GM21528 (cell line): ENCODE measurements around the gene NOD1.
A peak's percentile ranks its signal among the peaks of the same experiment; 100 is the strongest.
"Not testable (repeated sequence)": the region's sequence is repeated elsewhere in the genome, so short reads cannot be mapped to it uniquely, and the experiment has no call there.

Experiments
- ATAC-seq: cut with Tn5 transposase; IDR thresholded peaks from one replicate; pipeline ENCODE4 v1.9.1; 2021; ENCODE audit warnings: mild to moderate bottlenecking, moderate library complexity; ENCODE audit not compliant: unreplicated experiment, low FRiP score

NOD1 gene, protein sequence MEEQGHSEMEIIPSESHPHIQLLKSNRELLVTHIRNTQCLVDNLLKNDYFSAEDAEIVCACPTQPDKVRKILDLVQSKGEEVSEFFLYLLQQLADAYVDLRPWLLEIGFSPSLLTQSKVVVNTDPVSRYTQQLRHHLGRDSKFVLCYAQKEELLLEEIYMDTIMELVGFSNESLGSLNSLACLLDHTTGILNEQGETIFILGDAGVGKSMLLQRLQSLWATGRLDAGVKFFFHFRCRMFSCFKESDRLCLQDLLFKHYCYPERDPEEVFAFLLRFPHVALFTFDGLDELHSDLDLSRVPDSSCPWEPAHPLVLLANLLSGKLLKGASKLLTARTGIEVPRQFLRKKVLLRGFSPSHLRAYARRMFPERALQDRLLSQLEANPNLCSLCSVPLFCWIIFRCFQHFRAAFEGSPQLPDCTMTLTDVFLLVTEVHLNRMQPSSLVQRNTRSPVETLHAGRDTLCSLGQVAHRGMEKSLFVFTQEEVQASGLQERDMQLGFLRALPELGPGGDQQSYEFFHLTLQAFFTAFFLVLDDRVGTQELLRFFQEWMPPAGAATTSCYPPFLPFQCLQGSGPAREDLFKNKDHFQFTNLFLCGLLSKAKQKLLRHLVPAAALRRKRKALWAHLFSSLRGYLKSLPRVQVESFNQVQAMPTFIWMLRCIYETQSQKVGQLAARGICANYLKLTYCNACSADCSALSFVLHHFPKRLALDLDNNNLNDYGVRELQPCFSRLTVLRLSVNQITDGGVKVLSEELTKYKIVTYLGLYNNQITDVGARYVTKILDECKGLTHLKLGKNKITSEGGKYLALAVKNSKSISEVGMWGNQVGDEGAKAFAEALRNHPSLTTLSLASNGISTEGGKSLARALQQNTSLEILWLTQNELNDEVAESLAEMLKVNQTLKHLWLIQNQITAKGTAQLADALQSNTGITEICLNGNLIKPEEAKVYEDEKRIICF

DNA sequence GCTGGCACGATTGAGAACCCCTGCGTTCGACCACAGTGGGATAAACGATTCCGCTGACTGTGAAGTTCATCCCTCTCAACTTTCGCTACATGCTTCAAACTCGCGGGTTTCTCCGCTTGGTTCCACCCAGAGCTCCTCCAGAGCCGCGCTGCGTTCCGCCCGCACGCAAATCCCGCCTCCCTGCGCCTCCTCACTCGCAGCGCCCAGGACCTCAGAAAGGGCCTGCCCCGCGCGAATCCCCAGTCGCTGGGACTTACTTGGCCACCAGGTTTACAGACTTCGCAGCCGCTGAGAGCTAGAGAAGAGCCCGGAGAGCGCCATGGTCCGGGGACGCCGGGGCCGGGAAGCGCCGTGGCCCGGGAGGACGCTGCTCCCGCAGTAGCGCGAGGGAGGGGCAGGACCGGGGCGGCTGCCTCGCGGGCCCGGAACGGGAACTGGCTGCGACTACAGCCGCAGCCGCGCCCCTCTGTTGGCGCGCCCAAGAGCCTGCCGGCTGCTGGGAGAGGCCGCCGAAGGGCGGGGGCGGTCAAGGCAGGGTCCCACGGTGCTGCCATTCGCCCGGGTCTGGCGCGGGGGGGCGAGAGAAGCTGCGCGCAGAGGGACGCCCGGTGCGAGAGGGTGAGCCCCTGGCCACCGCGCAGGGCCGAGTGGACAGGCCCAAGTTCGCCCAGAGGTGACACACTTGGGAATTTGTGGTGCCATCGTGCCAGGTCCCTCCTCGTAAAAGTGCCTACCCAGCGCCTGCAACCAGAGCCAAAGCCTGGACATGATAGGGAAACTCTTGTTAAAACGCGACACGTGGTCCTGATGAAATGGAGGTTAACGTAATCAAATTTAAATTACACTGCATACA is at the start of gene NOD1:
Gene NOD1, minus strand, starts transcription at position 436 of the 853 bp plus-strand sequence. CDS start 21,863 bp downstream, outside the sequence.
- peak; percentile 89 for ATAC-seq

DNA sequence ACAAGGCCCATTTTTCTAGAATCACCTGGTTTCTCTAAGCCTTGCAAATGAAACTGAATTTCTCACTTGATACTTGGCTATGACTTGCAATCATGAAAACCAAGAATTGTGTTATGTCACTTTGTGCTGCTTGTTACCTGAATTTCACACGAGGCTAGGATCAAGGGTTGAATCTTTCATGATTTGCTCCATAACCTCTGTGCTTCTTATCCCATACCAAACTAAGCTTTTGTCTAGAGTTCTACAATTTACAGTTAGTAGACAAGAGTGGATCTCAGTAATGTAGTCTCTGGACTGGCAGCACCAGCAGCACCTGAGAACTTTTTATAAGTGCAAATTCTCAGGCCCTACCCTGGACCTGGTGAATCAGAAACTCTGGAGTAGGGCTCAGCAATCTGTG is 48.7 kb upstream of the NOD1 start:
- ATAC-seq = not testable (repeated sequence)

DNA sequence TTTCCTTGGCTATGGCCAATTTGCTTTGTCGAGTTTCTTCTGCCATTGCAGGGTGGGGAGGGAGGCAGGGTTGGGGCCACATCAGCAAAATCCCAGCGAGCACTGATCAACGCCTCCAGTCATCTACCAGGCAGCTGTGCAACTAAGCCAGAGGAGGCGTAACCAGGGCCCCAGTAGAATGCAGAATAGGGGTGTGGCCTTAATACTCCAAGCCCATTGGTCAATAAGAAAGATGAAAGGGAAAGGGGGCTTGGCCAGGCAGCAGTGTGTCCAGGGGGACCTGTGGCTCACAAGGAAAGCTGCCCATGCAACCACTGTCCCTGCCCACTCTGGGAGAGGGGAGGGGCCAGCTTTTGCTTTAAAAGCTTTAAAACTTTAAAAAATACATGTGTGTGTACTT is 47.6 kb upstream of the NOD1 start:
- ATAC-seq = no peak

DNA sequence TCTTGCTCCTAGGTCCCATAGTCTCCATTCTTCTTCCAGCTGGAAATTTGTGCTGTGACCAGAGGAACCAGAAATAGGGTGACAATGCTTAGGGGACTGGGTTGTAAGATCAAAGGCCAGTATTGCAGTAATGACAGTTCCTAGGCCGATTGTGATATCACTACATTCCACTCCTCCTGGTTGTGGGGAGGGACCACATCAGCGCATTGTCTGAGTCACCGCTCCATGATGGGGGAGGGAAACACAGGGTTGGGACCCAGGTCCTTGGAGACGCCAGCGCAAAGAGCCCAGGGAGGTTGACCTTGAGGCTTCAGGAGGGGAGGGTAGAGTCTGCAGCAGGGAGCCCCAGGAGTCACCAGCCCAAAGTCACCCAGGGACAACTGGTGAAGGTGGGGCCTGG is 46.8 kb upstream of the NOD1 start:
- ATAC-seq = no peak

DNA sequence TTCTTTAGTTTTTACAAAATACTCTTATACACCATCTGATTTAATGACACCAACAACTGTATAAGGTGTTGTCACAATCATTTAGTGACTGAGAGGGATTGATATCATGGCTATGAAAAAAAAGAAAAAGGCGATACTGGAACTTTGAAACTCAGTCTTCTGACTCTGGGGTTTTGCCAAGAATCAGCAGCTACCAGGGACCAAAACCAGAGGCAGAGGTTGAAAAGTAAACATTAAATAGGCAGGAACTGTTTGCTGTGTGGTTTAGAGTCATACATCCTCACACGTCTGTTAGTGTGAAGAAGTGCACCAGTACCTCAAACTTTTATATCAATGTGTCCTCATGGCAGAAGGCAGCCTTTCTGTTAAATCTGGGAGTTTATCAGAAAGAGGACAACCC is 46.0 kb upstream of the NOD1 start:
- ATAC-seq = no peak

DNA sequence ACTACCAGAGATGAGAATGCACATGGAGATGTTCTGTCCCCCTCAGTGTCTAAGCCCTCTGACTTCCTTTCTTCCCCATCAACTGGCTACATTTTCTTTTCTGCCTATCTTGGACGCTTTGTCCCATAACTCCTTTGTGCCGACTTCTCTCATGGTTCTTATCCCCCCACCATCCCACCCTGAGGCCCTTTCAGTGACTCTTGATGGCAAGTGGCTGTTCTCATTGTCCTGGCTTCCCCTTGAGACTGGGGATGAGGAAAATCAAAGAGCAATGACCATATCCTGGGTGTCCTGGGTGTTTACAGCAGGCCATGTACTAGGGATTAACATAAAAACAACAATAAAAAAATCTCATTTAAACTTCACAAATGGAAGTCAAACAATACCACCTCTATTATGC is 44.9 kb upstream of the NOD1 start:
- no peak for ATAC-seq

DNA sequence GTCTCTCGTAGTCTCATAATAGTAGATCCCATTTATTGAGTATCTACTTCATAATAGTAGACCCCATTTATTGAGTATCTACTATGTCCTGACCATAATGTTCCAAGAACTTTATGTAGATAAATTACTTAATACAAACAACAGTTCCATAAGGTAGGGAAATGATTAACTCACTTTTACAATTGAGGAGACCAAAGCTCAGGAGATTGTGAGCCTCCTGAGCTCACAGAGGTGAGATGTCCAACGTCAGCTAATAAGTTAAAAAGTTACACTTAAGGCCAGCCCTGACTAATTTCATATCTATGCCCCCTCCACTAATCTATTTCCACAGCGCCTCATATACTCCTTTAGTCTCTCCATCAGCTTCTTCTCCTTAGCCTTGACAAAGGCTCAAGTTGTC is 43.6 kb upstream of the NOD1 start:
- no peak for ATAC-seq

DNA sequence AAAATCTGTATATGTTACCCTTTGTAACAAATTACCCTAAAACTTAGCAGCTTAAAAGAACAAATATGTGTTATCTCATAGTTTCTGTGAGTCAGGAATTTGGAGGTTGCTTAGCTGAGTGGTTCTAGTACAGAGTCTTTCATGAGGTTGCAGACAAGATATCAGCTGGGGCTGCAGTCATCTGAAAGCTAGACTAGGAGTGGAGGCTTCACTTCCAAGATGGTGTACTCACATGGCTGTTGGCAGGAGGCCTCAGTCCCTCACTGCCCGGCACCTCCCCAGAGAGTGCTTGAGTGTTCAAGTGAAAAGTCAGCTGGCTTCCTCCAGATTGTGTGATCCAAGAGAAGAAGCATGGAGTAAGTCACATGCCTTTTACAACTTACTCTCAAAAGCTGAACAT is 42.9 kb upstream of the NOD1 start:
- no peak for ATAC-seq

DNA sequence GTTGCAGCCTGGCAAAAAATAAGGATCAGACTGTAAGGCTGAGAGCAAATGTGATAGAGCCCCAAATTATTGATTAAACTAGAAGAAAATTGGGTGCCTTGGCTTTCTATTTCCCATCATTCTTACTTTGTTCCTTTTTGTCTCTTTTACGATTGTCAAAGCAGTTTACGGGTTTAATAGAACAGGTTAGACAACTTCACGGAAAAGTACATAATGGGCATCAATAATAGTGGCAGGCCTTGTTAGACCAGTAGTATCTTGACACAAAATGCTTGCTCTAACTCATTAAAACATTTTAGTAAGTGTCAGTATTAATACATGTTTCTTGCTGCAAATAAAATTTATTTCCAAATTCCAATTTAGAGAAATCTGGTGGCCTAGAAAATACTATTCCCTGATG is 40.5 kb upstream of the NOD1 start:
- ATAC-seq = no peak

DNA sequence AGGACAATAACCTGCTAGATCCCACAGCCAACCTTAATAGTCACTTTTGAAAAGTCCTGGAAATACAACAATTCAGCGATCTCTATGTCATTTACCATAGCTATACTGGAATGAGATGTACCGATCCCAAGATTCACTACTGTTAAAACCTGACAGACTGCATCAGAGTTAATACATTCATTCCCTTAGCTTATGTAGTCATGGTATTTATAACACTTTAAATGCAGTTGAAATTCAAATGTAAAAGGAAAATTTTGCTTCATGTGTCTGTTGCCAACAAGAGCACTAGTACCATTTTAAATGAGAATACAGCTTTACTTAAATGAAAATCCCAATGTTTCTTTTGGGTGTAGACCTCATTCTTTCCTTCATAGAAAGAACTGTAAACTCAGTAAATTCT is 37.2 kb upstream of the NOD1 start:
- no peak for ATAC-seq

DNA sequence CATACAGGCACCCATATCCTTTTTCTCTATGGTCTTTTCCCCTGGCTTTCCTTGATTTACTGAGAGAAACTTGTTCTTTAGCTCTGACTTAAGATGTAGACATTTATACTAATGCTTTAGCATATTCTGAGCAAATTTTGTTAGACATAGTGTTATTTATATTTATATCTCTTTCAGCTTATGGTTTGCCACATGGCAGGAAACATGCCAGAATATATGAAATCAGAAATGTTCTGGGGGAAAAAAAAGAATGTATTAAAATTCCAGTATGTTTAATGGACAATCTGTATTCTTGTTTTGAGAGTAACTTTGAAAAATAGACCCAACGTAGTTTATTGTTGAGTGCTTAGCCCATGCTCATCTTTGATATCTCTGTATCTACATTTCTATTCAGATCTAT is 36.2 kb upstream of the NOD1 start:
- no peak for ATAC-seq

DNA sequence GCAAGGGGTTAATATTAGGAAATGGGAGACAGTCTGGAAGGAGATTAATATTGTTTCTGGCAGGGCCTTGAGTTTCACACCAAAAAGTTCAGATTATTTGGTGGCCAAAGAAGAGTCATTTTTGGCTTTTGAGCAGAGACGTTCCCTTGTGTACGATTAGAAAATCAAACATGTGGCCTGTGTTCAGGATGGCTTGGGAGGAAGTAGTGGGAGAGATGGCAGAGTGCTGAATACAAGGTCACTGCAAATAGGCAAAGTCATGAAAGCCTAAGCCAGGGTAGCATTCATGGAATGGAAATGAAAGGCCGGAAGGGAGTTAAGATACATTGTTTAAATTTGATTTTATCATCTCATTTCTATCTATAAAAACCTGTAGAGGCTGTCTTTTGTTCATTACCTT is 35.6 kb upstream of the NOD1 start:
- ATAC-seq = no peak

DNA sequence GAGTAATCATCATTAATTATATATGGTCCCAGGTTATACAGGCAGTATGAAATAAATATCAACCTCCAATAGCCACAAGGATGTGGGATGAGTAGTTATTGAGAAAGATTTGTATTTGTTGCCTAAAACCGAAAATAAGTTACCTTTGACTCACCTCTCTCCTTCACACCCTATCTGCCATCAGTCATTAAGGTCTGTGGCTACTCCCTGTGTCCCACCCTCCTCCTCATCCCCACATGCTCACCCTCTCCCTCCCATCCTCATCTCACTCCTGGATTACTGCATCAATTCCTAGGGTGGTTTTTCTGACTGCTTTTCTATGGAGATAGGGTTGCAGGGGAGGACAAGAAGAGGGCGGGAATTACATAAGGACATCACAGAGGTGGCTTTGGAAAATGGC is 35.2 kb upstream of the NOD1 start:
- ATAC-seq = no peak

DNA sequence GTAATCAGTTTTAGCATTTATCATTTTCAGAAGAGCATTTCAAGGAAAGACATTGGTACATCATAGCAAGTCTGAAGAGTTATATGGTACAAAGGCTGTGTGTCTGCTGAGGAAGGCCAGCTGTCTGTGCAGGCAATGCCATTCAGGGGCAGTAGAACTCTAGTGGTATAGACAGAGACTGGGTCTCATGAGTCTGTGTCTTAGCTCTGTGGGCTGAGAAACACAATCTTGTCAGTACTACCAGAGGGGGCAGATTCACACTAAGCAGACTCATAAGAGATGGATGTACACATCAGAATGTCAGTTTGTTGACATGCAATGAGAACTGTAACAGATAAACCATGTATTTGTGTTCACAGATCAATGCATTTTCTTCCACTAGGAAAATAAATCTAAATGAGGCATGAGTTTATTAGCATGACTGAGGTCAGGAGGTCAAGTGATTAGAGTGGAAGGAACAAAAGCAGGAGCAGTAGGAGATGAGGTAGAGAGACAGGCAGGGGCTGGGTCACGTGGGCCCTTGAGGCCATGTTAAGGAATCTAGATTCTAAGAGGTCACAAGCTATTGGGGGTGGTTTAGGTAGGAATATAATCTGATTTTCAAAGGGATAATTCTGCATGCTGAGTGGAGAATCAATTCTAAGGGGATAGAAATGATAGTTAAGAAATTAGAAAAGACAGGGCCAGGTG is 33.5 kb upstream of the NOD1 start:
- ATAC-seq = no peak

DNA sequence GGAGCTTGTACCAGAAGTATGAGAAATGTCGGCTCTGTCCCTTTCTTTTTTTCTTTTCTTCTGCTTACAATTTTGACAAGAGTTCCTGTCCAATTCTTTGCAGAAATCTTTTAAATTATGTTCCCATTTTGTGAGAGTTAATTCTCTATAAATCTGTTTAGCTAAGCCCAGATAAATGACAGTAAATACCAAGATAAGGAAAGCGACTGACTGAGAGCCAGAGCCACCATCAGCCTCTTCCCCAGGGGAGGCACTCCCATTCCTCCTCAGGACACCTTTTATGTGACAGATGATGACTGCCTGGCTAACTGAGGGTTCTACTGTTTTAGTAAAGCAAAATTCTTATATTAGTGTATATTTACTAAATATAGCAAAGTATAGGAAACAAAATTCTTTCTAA is 32.9 kb upstream of the NOD1 start:
- no peak for ATAC-seq

DNA sequence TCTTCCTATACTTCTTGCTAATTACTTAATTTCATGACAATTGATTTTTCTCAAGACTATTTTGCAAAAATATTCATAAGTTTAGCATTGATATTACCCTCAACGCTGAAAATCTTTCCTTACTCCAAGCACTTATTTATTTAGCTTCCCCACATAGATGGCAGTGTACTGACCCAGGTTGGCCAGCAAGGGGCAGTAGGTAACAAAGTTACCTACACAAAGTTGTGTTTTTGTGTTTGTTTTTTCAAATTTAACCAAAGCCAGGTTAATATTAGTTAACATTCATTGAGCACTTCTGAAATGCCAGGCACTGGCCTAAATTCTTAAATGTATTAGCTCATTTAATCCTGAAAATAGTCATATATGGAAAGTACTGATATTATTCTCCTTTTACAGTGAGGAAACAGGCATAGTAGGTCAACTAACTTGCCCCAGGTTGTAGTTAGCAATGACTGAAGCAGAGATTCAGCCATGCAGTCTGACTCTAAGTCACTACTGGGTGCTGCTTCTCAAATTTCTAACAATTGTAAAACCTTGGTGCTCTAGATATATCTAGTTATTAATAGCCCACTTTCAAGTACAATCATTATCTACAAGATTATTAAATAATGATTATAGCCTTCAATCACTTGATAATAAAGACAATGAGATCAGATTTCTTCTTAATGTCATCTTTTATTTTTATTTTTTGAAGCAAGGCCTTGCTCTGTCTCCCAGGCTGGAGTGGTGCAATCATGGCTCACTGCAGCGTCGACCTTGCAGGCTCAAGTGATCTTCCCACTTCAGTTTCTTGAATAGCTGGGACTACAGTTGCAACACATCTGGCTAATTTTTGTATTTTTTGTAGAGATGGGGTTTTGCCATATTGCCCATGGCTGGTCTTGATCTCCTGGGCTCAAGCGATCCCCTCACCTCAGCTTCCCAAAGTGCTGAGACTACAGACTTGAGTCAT is 31.8 kb upstream of the NOD1 start:
- ATAC-seq = peak; percentile 64

DNA sequence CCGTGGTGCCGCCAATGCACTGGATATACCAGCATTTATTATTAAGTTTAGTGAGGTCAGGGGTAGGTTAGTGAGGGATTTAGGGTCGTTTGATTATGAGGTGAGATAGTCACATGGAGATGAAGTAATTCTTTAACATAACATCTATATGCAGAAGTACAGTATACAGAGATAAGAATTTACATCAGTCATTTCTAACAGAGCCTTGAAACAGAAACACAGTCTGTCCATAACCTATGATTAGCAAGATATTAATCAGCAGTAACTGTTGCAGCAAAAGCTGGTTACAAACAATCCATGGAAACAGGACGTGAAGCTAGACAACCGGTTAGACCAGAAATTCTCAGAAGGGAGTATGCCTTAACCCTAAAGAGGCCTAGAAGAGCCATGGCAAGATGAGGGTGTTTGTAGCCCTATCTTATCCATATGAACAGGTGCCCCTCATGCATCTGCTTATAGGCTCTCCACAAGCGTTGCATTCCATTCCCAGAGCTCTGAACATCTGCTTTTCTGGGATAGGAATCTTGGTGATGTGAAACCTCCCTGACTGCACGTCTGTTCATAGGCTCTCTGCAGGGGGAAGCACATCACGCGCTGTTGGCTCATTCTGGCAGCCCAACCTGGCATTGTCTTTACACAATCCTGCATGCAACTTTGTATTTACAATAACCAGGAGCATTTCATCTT is 30.7 kb upstream of the NOD1 start:
- not testable (repeated sequence) for ATAC-seq

DNA sequence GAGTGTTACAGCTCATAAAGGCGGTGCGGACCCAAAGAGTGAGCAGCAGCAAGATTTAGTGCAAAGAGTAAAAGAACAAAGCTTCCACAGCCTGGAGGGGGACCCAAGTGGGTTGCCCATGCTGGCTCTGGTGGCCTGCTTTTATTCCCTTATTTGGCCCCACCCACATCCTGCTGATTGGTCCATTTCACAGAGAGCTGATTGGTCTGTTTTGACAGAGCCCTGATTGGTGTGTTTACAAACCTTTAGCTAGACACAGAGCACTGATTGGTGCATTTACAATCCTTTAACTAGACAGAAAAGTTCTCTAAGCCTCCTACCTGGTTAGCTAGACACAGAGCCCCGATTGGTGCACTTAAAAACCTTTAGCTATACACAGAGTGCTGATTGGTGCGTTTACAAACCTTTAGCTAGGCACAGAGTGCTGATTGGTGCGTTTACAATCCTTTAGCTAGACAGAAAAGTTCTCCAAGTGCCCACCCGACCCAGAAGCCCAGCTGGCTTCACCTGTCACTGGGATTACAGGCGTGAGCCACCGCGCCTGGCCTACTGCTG is 28.8 kb upstream of the NOD1 start:
- ATAC-seq = not testable (repeated sequence)
